GM12878 (cell line): ENCODE data around the gene ADAM19. TPM values are rescaled to one million over a fixed set of nuclear protein-coding genes. Genes with fewer than 3 reads are reported as not detected.
A peak's percentile ranks its signal among the peaks of the same experiment; 100 is the strongest.

Source experiments
- ATF2 ChIP-seq: IDR thresholded peaks from 2 replicates; pipeline ENCODE4 v1.6.1; 2012; ENCODE audit warnings: low read length, inconsistent platforms
- ATF3 ChIP-seq: IDR thresholded peaks from 2 replicates; pipeline ENCODE4 v1.6.1; 2011; ENCODE audit warnings: low read depth, mild to moderate bottlenecking, low read length, moderate library complexity, borderline replicate concordance; ENCODE audit errors: extremely low read depth
- BCLAF1 ChIP-seq: fragments of 450-650 bp; IDR thresholded peaks from 2 replicates; pipeline ENCODE4 v1.6.1; 2017; ENCODE audit warnings: antibody characterized with exemption, mild to moderate bottlenecking, moderate library complexity
- BMI1 ChIP-seq: fragments of 450-650 bp; IDR thresholded peaks from 2 replicates; pipeline ENCODE4 v1.6.1; 2016; ENCODE audit warnings: mild to moderate bottlenecking, moderate library complexity, borderline replicate concordance
- CBFB ChIP-seq: IDR thresholded peaks from 2 replicates; pipeline ENCODE4 v1.6.1; 2016; ENCODE audit warnings: antibody characterized with exemption, low read depth
- CEBPB ChIP-seq, 2 experiments: fragments of 150-350 bp in 1 of 2; IDR thresholded peaks; 2 replicates each; pipeline ENCODE4 v1.6.1; 2012 to 2014; ENCODE audit warnings: low read depth in 2 of 2, low read length in 2 of 2, borderline replicate concordance in 1 of 2, inconsistent platforms in 1 of 2
- ELK1 ChIP-seq: IDR thresholded peaks from 2 replicates; pipeline ENCODE4 v1.6.1; 2012; ENCODE audit warnings: low read depth, low read length, improper control_type of control experiment
- ETV6 ChIP-seq, 2 experiments: fragments of 450-650 bp in 1 of 2; IDR thresholded peaks in 1 of 2; conservative IDR thresholded peaks in 1 of 2; 2 replicates each; pipeline ENCODE4 v1.6.1; 2014; ENCODE audit warnings: antibody characterized with exemption in 1 of 2, borderline replicate concordance in 1 of 2, low read depth in 1 of 2, mild to moderate bottlenecking in 1 of 2, moderate library complexity in 1 of 2
- HDAC2 ChIP-seq: fragments of 200-600 bp; sonication (generic); IDR thresholded peaks from 2 replicates; pipeline ENCODE4 v1.6.1; 2017
- HDAC6 ChIP-seq: fragments of 200-600 bp; sonication (generic); IDR thresholded peaks from one replicate; pipeline ENCODE4 v1.8.0; 2017; ENCODE audit warnings: antibody characterized with exemption; ENCODE audit not compliant: unreplicated experiment
- JUNB ChIP-seq: IDR thresholded peaks from 2 replicates; pipeline ENCODE4 v1.6.1; 2016; ENCODE audit warnings: antibody characterized with exemption, mild to moderate bottlenecking
- MXI1 ChIP-seq: fragments of 150-350 bp; IDR thresholded peaks from 2 replicates; pipeline ENCODE4 v1.6.1; 2011; ENCODE audit warnings: low read depth, mild to moderate bottlenecking, inconsistent platforms, low read length, improper control_type of control experiment
- NRF1 ChIP-seq: conservative IDR thresholded peaks from 2 replicates; pipeline ENCODE4 v1.6.1; 2011; ENCODE audit warnings: mild to moderate bottlenecking, low read depth, low read length, improper control_type of control experiment
- POU2F2 ChIP-seq: IDR thresholded peaks from 3 replicates; pipeline ENCODE4 v1.6.1; 2011; ENCODE audit warnings: low read depth, mild to moderate bottlenecking, low read length, borderline replicate concordance
- TAF1 ChIP-seq: IDR thresholded peaks from 2 replicates; pipeline ENCODE4 v1.6.1; 2011; ENCODE audit warnings: mild to moderate bottlenecking, low read depth, low read length, borderline replicate concordance
- USF1 ChIP-seq: IDR thresholded peaks from 2 replicates; pipeline ENCODE4 v1.6.1; 2011; ENCODE audit warnings: borderline replicate concordance, low read depth, mild to moderate bottlenecking, moderate library complexity, mixed read lengths, low read length; ENCODE audit not compliant: insufficient read depth; ENCODE audit errors: extremely low read length
- YY1 ChIP-seq: IDR thresholded peaks from 2 replicates; pipeline ENCODE4 v1.6.1; 2011; ENCODE audit warnings: low read depth, mild to moderate bottlenecking, low read length
- ZBED1 ChIP-seq: IDR thresholded peaks from 2 replicates; pipeline ENCODE4 v1.6.1; 2016; ENCODE audit warnings: borderline replicate concordance
- ZBTB33 ChIP-seq: fragments of 450-650 bp; IDR thresholded peaks from 2 replicates; pipeline ENCODE4 v1.6.1; 2017; ENCODE audit warnings: mild to moderate bottlenecking
- ZNF207 ChIP-seq: fragments of 450-650 bp; IDR thresholded peaks from 2 replicates; pipeline ENCODE4 v1.6.1; 2014; ENCODE audit warnings: antibody characterized with exemption, mild to moderate bottlenecking, borderline replicate concordance
- ZNF274 ChIP-seq: IDR thresholded peaks from one replicate; pipeline ENCODE4 v1.8.0; 2011; ENCODE audit not compliant: insufficient read length, insufficient read depth
- polyA plus RNA-seq, 11 experiments: library from polyadenylated mRNA; depleted of rRNA in 4 of 11; unstranded in 6 of 11; stranded (reverse) in 5 of 11; fragments of >200 nt; fragmentation: Nextera tagmentation in 4 of 11; fragmentation: Illumina TruSeq in 1 of 11; extraction: Ambion mirVana in 4 of 11; extraction: Trizol in 1 of 11; gene quantifications; 1 replicate in 1 of 11; 2 replicates in 10 of 11; pipeline versions ENCODE4 v1.2.1 to v1.2.3, GENCODE V29; 2011 to 2016; ENCODE audit warnings: inconsistent platforms in 2 of 11, missing spikeins in 2 of 11, low read depth in 1 of 11
- total RNA-seq, 4 experiments: library from RNA; depleted of rRNA in 3 of 4; stranded (reverse); fragments of >200 nt in 3 of 4; fragmentation: Illumina TruSeq in 1 of 4; extraction: Trizol in 1 of 4; gene quantifications; 2 replicates each; pipeline versions ENCODE4 v1.2.1 to v1.2.3, GENCODE V29; 2013 to 2021

The ADAM19 gene
- total and polyA plus RNA-seq, 10 of the 15 experiments (the other 5 are each of a cell fraction or from before 2014, with no cell fraction given), result 16.0 to 92.8 (median 44.7) TPM

GRCh38 chr5:157464519-157465171, 110.9 kb downstream of the ADAM19 start (continued):
- peak in 1 of 2 experiments; percentile 13; a peak in 1 of 4 replicates for TF ChIP-seq ETV6 (conservative IDR thresholded peaks at IDR 0.05 in 1 of 2, IDR thresholded peaks at IDR 0.05 in 1 of 2; ENCODE audit: borderline replicate concordance in 1 of 2, low read depth in 1 of 2)
- TF ChIP-seq CBFB, result no peak
- no peak for TF ChIP-seq USF1
- no peak for TF ChIP-seq BMI1
- TF ChIP-seq ELK1, result no peak
- TF ChIP-seq ZNF274, result no peak
- peak; percentile 87 for TF ChIP-seq JUNB
- TF ChIP-seq TAF1, result no peak
- TF ChIP-seq HDAC2, result no peak
- no peak for TF ChIP-seq MXI1
- TF ChIP-seq ATF3, result no peak
- no peak for TF ChIP-seq ZNF207
- peak; percentile 84 for TF ChIP-seq ATF2
- no peak for TF ChIP-seq ZBTB33
- peak; percentile 53; the same call in 1 of the 2 replicates for TF ChIP-seq ZBED1
- no peak for TF ChIP-seq NRF1
- TF ChIP-seq CEBPB (IDR thresholded peaks at IDR 0.05; ENCODE audit: borderline replicate concordance in 1 of 2, low read depth in 2 of 2, low read length in 2 of 2), result peak in 1 of 2 experiments; percentile 37; a peak in 1 of 4 replicates
- TF ChIP-seq BCLAF1, result no peak
- TF ChIP-seq YY1, result 0 out of 2 replicates have a peak, but pooled peaks have one; percentile 23
- TF ChIP-seq HDAC6, result no peak
- no peak for TF ChIP-seq POU2F2
